GM12891 (cell line): Measurements from ENCODE around the gene ANKRD33B.

Source experiments
- PAX5 ChIP-seq: IDR thresholded peaks from 2 replicates; pipeline ENCODE4 v1.6.1; 2011; ENCODE audit warnings: low read length, moderate library complexity, mild to moderate bottlenecking; ENCODE audit not compliant: insufficient read depth, severe bottlenecking
- POLR2A ChIP-seq: IDR thresholded peaks from 2 replicates; pipeline ENCODE4 v1.6.1; 2011; ENCODE audit warnings: low read depth, low read length, control low read depth
- POLR2AphosphoS5 ChIP-seq: IDR thresholded peaks from 2 replicates; pipeline ENCODE4 v1.6.1; 2011; ENCODE audit warnings: low read depth, low read length, control low read depth
- POU2F2 ChIP-seq: IDR thresholded peaks from 2 replicates; pipeline ENCODE4 v1.6.1; 2011; ENCODE audit warnings: low read depth, mild to moderate bottlenecking, control low read depth, low read length, moderate library complexity
- SPI1 ChIP-seq: IDR thresholded peaks from 2 replicates; pipeline ENCODE4 v1.6.1; 2011; ENCODE audit warnings: low read depth, low read length, control low read depth
- TAF1 ChIP-seq: IDR thresholded peaks from 2 replicates; pipeline ENCODE4 v1.6.1; 2011; ENCODE audit warnings: low read depth, low read length, control low read depth

DNA sequence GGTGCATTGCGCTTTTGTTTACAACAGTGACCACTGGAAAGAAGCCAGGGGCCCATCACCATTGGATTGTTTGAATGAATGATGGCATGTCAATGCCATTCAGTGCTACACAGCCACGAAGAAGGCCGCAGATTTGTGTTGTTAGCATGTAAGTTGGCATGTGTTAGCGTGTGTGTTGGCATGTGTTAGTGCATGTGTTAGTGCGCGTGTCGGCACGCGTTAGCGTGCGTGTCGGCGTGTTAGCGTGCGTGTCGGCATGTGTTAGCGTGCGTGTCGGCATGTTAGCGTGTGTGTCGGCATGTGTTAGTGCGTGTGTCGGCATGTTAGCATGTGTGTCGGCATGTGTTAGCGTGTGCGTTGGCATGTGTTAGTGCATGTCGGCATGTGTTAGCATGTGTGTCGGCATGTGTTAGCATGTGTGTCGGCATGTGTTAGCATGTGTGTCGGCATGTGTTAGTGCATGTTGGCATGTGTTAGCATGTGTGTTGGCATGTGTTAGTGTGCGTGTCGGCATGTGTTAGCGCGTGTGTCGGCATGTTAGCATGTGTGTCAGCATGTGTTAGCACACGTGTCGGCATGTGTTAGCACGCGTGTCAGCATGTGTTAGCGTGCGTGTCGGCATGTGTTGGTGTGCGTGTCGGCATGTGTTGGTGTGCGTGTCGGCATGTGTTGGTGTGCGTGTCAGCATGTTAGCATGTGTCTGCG lies 15.3 kb upstream of the ANKRD33B start:
- no peak for TF ChIP-seq POLR2A
- no peak for TF ChIP-seq POLR2AphosphoS5
- no peak for TF ChIP-seq TAF1
- TF ChIP-seq SPI1 = no peak
- TF ChIP-seq PAX5 = no peak
- TF ChIP-seq POU2F2 = peak; percentile 7; the same call in 1 of the 2 replicates
